Iris pigment epithelial cell (primary cell): ENCODE data around the gene TUBB4A.
A peak's percentile ranks its signal among the peaks of the same experiment; 100 is the strongest.

ENCODE experiments used
- DNase-seq: peaks from one replicate; pipeline ENCODE4 v3.0.0-alpha.2; 2011; ENCODE audit warnings: low read depth

TUBB4A gene

GRCh38 chr19:6466526-6467248 lies 35.4 kb downstream of the TUBB4A start:
- DNase-seq, result no peak

GRCh38 chr19:6465663-6466062 lies 36.4 kb downstream of the TUBB4A start:
- no peak for DNase-seq

GRCh38 chr19:6465006-6465405 lies 37.1 kb downstream of the TUBB4A start:
- DNase-seq, result no peak

GRCh38 chr19:6464070-6464873 lies 37.8 kb downstream of the TUBB4A start, which contains the start of gene CRB3:
Gene CRB3, plus strand, starts transcription at chr19:6464271. Its CDS starts 431 bp downstream, at chr19:6464702.
- no peak for DNase-seq

- peak; percentile 99 for DNase-seq
Measured at GRCh38 chr19:6460099-6460884, 41.8 kb downstream of the TUBB4A start.

- peak; percentile 66 for DNase-seq
Measured at GRCh38 chr19:6459262-6460098, 42.6 kb downstream of the TUBB4A start, which contains the start of gene SLC25A23. Gene SLC25A23, minus strand, starts transcription at chr19:6459792. Its CDS starts 164 bp downstream, at chr19:6459628.

GRCh38 chr19:6458695-6459261 lies 43.3 kb downstream of the TUBB4A start:
- no peak for DNase-seq

GRCh38 chr19:6457958-6458694 lies 44.0 kb downstream of the TUBB4A start:
- DNase-seq, result peak; percentile 14

- DNase-seq, result no peak
Measured at GRCh38 chr19:6455924-6456323, 46.2 kb downstream of the TUBB4A start.

- DNase-seq, result no peak
Measured at GRCh38 chr19:6453951-6454565, 48.1 kb downstream of the TUBB4A start.

GRCh38 chr19:6452899-6453298 lies 49.2 kb downstream of the TUBB4A start:
- no peak for DNase-seq

- DNase-seq, result no peak
Measured at GRCh38 chr19:6452223-6452614, 49.9 kb downstream of the TUBB4A start.

- DNase-seq, result no peak
Measured at GRCh38 chr19:6451583-6452222, 50.4 kb downstream of the TUBB4A start.

GRCh38 chr19:6450166-6450565 lies 51.9 kb downstream of the TUBB4A start:
- no peak for DNase-seq

- DNase-seq, result no peak
Measured at GRCh38 chr19:6448045-6448444, 54.1 kb downstream of the TUBB4A start.

- no peak for DNase-seq
Measured at GRCh38 chr19:6446452-6446851, 55.7 kb downstream of the TUBB4A start.
